ENCODE measurements around the gene CD8B2.
"Not testable (repeated sequence)": the region's sequence is repeated elsewhere in the genome, so short reads cannot be mapped to it uniquely, and the experiment has no call there.

The CD8B2 gene

GRCh38 chr2:106486551-106487385, at the start of gene CD8B2:
Gene CD8B2, plus strand, starts transcription at chr2:106487364. Its CDS starts 63 bp downstream, at chr2:106487427.
- H3K4me3 ChIP-seq (ENCODE audit: low read depth, low read length): not testable (repeated sequence)

GRCh38 chr2:106461882-106462281, 25.3 kb upstream of the CD8B2 start:
- not testable (repeated sequence) for H3K4me3 ChIP-seq (ENCODE audit: low read depth, low read length)

- H3K4me3 ChIP-seq (ENCODE audit: low read depth, low read length): not testable (repeated sequence)
Measured at GRCh38 chr2:106467516-106467915, 19.6 kb upstream of the CD8B2 start.

- H3K4me3 ChIP-seq (ENCODE audit: low read depth, low read length): not testable (repeated sequence)
Measured at GRCh38 chr2:106468107-106468506, 19.1 kb upstream of the CD8B2 start, which contains the start of gene RGPD3. Gene RGPD3, minus strand, starts transcription at chr2:106468413. Its CDS starts 125 bp downstream, at chr2:106468288.

GRCh38 chr2:106470658-106471057, 16.5 kb upstream of the CD8B2 start:
- H3K4me3 ChIP-seq (ENCODE audit: low read depth, low read length): not testable (repeated sequence)

GRCh38 chr2:106477647-106478046, 9.5 kb upstream of the CD8B2 start:
- not testable (repeated sequence) for H3K4me3 ChIP-seq (ENCODE audit: low read depth, low read length)

GRCh38 chr2:106479563-106479962, 7.6 kb upstream of the CD8B2 start:
- H3K4me3 ChIP-seq (ENCODE audit: low read depth, low read length): not testable (repeated sequence)

- not testable (repeated sequence) for H3K4me3 ChIP-seq (ENCODE audit: low read depth, low read length)
Measured at GRCh38 chr2:106487386-106488191, 425 bp downstream of the CD8B2 start.

GRCh38 chr2:106489701-106490100, 2.5 kb downstream of the CD8B2 start:
- H3K4me3 ChIP-seq (ENCODE audit: low read depth, low read length): not testable (repeated sequence)

- not testable (repeated sequence) for H3K4me3 ChIP-seq (ENCODE audit: low read depth, low read length)
Measured at GRCh38 chr2:106492399-106492798, 5.2 kb downstream of the CD8B2 start.

- H3K4me3 ChIP-seq (ENCODE audit: low read depth, low read length): not testable (repeated sequence)
Measured at GRCh38 chr2:106492913-106493312, 5.7 kb downstream of the CD8B2 start.

GRCh38 chr2:106498549-106498948, 11.4 kb downstream of the CD8B2 start:
- not testable (repeated sequence) for H3K4me3 ChIP-seq (ENCODE audit: low read depth, low read length)

- H3K4me3 ChIP-seq (ENCODE audit: low read depth, low read length): not testable (repeated sequence)
Measured at GRCh38 chr2:106500350-106500749, 13.2 kb downstream of the CD8B2 start.

- not testable (repeated sequence) for H3K4me3 ChIP-seq (ENCODE audit: low read depth, low read length)
Measured at GRCh38 chr2:106502351-106502750, 15.2 kb downstream of the CD8B2 start.

GRCh38 chr2:106504192-106504591, 17.0 kb downstream of the CD8B2 start:
- not testable (repeated sequence) for H3K4me3 ChIP-seq (ENCODE audit: low read depth, low read length)

- H3K4me3 ChIP-seq (ENCODE audit: low read depth, low read length): not testable (repeated sequence)
Measured at GRCh38 chr2:106504787-106505186, 17.6 kb downstream of the CD8B2 start.

- H3K4me3 ChIP-seq (ENCODE audit: low read depth, low read length): not testable (repeated sequence)
Measured at GRCh38 chr2:106506002-106506687, 19.0 kb downstream of the CD8B2 start.

- not testable (repeated sequence) for H3K4me3 ChIP-seq (ENCODE audit: low read depth, low read length)
Measured at GRCh38 chr2:106508660-106509373, 21.7 kb downstream of the CD8B2 start.

- H3K4me3 ChIP-seq (ENCODE audit: low read depth, low read length): not testable (repeated sequence)
Measured at GRCh38 chr2:106509374-106509770, 22.2 kb downstream of the CD8B2 start.

GRCh38 chr2:106510791-106511190, 23.6 kb downstream of the CD8B2 start:
- not testable (repeated sequence) for H3K4me3 ChIP-seq (ENCODE audit: low read depth, low read length)

Measured in WI38 (cell line).